HepG2 (cell line): ENCODE data around the gene ZCCHC4. TPM values are rescaled to one million over a fixed set of nuclear protein-coding genes. Genes with fewer than 3 reads are reported as not detected.

Source experiments
- ERF ChIP-seq: IDR thresholded peaks from 2 replicates; pipeline ENCODE4 v1.6.1; 2018; ENCODE audit warnings: missing biosample characterization, missing genetic modification reagents
- FOXP4 ChIP-seq: sonication (generic); formaldehyde crosslinking; IDR thresholded peaks from 2 replicates; pipeline ENCODE4 v1.4.0; 2020; ENCODE audit warnings: missing genetic modification reagents
- KLF13 ChIP-seq: sonication (generic); formaldehyde crosslinking; IDR thresholded peaks from 2 replicates; pipeline ENCODE4 v1.4.0; 2020; ENCODE audit warnings: mild to moderate bottlenecking, missing genetic modification reagents
- PATZ1 ChIP-seq: sonication (generic); formaldehyde crosslinking; IDR thresholded peaks from 2 replicates; pipeline ENCODE4 v1.4.0; 2020; ENCODE audit warnings: missing genetic modification reagents
- PREB ChIP-seq: sonication (generic); formaldehyde crosslinking; IDR thresholded peaks from 2 replicates; pipeline ENCODE4 v1.4.0; 2020; ENCODE audit warnings: missing genetic modification reagents
- SETDB1 ChIP-seq: sonication (generic); formaldehyde crosslinking; IDR thresholded peaks from 2 replicates; pipeline ENCODE4 v1.5.1; 2020; ENCODE audit warnings: missing genetic modification reagents, mild to moderate bottlenecking, borderline replicate concordance
- SNAPC4 ChIP-seq: sonication (generic); formaldehyde crosslinking; IDR thresholded peaks from 2 replicates; pipeline ENCODE4 v1.4.0; 2020; ENCODE audit warnings: mild to moderate bottlenecking, missing genetic modification reagents
- SP4 ChIP-seq: sonication (generic); formaldehyde crosslinking; IDR thresholded peaks from 2 replicates; pipeline ENCODE4 v1.8.1; 2023; ENCODE audit warnings: mild to moderate bottlenecking, missing genetic modification reagents
- TCF12 ChIP-seq, 2 experiments: fragments of 450-650 bp in 1 of 2; sonication (generic) in 1 of 2; formaldehyde crosslinking in 1 of 2; IDR thresholded peaks; 2 replicates each; pipeline versions ENCODE4 v1.6.1 to v1.8.0; 2017 to 2022; ENCODE audit warnings: antibody characterized with exemption in 1 of 2, mild to moderate bottlenecking in 1 of 2, missing genetic modification reagents in 1 of 2, moderate library complexity in 1 of 2
- ZNF136 ChIP-seq: sonication (generic); formaldehyde crosslinking; IDR thresholded peaks from 2 replicates; pipeline ENCODE4 v1.8.1; 2022; ENCODE audit warnings: low read depth, mild to moderate bottlenecking, moderate library complexity, missing genetic modification reagents
- ZNF317 ChIP-seq: sonication (generic); formaldehyde crosslinking; IDR thresholded peaks from 2 replicates; pipeline ENCODE4 v1.5.0; 2020; ENCODE audit warnings: mild to moderate bottlenecking, missing genetic modification reagents
- ZNF549 ChIP-seq: sonication (generic); formaldehyde crosslinking; IDR thresholded peaks from 2 replicates; pipeline ENCODE4 v1.5.0; 2020; ENCODE audit warnings: missing genetic modification reagents
- ZNF557 ChIP-seq: sonication (generic); formaldehyde crosslinking; IDR thresholded peaks from 2 replicates; pipeline ENCODE4 v1.4.0; 2020; ENCODE audit warnings: missing genetic modification reagents
- polyA plus RNA-seq, 8 experiments: library from polyadenylated mRNA; depleted of rRNA in 3 of 8; stranded (reverse) in 7 of 8; unstranded in 1 of 8; fragments of >200 nt; fragmentation: Illumina TruSeq in 4 of 8; extraction: Trizol in 4 of 8; gene quantifications; 2 replicates each; pipeline versions ENCODE4 v1.2.1 to v1.2.3, GENCODE V29; 2011 to 2016; ENCODE audit warnings: low read depth in 4 of 8, missing spikeins in 1 of 8, mixed read lengths in 1 of 8; ENCODE audit not compliant: insufficient read depth in 1 of 8
- total RNA-seq, 5 experiments: library from RNA; depleted of rRNA; stranded (reverse); fragments of >200 nt; fragmentation: Illumina TruSeq; extraction: Trizol; gene quantifications; 2 replicates each; pipeline ENCODE4 v1.2.3, GENCODE V29; 2016; ENCODE audit warnings: low read depth in 1 of 5

Gene ZCCHC4
- total and polyA plus RNA-seq, 2 of the 13 experiments (the other 11 are each of a cell fraction or from before 2014, with no cell fraction given) = 13.2 to 15.0 TPM

- TF ChIP-seq FOXP4 (CRISPR knock-in tag) = 0 out of 2 replicates have a peak, but pooled peaks have one; percentile 47
- peak; percentile 55; the same call in 1 of the 2 replicates for TF ChIP-seq KLF13
- TF ChIP-seq SETDB1 (CRISPR knock-in tag) = no peak
- no peak for TF ChIP-seq TCF12 (IDR thresholded peaks at IDR 0.05)
- 0 out of 2 replicates have a peak, but pooled peaks have one; percentile 55 for TF ChIP-seq TCF12 (CRISPR knock-in tag; IDR thresholded peaks at IDR 0.05)
- no peak for TF ChIP-seq PREB (CRISPR knock-in tag)
- TF ChIP-seq SNAPC4 (CRISPR knock-in tag) = peak; percentile 93
- no peak for TF ChIP-seq ZNF549 (CRISPR knock-in tag)
- peak; percentile 90; the same call in 1 of the 2 replicates for TF ChIP-seq ZNF317
- peak; percentile 97 for TF ChIP-seq SP4 (CRISPR knock-in tag)
- TF ChIP-seq ZNF557 (CRISPR knock-in tag) = no peak
- TF ChIP-seq ZNF136 (CRISPR knock-in tag) = peak; percentile 97
- peak; percentile 93 for TF ChIP-seq ERF (CRISPR knock-in tag)
- peak; percentile 82 for TF ChIP-seq PATZ1 (CRISPR knock-in tag)
Observed at GRCh38 chr4:25312496-25313200, at the start of gene ZCCHC4 (continued).
